Measurements from ENCODE around the gene VGLL4.

- TF ChIP-seq POLR2A (IDR thresholded peaks at IDR 0.05) (no peak), CTCF (IDR thresholded peaks at IDR 0.05) (no peak)
Observed at GRCh38 chr3:11547498-11547897, 96.2 kb downstream of the VGLL4 start.

Measured in lower leg skin (tissue), 3 donors.